ENCODE data around the gene PITX2.
A peak's percentile ranks its signal among the peaks of the same experiment; 100 is the strongest.

The PITX2 gene

GRCh38 chr4:110636171-110636679, 13.3 kb upstream of the PITX2 start:
- peak; percentile 59 for DNase-seq

- no peak for DNase-seq
These were observed 12.4 kb upstream of the PITX2 start for GRCh38 chr4:110635163-110635865.

DNA sequence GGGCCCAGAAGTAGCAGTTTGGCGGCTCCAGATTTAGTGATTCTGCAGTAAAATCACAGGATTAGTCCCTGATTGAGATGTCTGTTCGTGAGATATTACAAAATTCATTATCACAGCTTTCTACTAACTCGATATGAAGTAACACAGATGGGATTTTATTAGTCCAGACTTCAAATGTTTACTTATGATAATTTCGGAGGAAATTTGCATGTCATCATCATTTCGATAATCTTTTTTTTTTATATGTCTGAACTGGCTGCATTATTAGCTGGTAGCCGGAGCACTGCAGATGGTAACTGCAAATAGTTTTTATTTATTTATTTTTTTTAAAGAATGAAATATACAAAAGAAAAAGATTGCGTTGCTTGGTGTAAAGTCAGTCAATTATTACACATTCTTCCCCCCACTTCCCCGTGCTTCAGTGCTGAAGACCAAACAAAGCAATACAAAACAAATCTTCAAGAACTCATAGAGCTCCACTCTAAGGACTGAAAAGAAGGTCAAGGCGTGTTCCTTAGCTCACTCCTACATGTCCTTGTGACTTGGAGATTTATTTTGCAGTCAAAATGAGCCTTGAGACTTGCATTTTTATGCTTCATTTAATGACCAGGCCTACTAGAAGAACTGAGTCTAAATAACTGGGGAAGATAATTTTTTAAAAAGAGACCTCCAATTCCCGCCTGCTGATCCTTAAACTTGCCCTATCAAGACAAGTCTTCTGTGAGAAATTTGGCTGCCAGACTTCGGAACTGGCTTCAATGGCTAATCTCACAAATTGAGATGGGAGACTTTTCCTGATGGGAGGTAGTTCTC, 11.7 kb upstream of the PITX2 start:
- no peak for DNase-seq

DNA sequence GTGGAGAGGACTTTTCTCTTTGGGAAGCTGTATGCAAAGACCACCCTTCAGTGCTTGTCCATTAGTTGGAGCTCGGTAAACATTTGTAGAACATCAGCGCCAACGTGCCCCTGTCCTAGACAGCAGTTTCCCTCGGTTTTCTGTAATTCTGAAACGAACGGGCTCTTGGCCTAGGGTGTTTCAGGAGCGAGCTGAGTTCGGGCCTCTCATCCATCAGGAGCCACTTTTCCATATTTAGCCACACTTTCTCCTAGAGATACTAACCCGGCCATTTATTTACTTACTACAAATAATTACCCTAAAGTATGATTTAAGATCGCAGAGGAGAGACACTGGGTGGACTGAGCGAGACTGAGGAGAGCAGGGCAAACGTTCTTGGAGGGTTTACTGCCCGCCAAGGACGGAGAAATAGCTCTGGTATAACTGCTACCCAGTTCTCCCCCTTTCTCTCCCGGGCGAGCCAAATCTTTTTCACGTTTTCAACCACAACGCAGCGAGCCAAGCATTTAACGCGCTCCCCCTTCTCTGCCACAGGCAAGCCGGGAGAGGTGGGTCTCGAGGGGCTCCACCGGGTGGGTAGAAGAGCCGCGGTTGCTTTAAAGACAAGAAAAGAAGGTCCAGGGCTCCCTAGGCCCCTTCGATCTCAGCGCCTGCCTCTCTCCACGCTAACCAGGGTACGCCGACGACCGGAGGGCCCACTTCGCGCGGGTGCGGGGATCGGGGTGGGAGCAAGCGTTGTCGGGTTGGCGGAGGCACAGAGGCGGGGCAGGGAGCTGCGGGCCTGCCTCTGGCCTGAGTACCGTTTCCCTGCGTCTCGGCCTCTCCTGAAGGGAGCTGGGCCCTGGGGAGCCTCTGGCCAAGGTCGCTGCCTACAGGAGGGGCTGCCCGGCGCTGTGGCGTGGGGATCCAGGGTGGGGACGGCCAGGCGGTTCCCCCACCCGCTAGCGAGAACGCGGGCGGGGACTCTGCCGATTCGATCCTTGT, 10.8 kb upstream of the PITX2 start:
- DNase-seq, result no peak

- DNase-seq, result no peak
These were observed 9.9 kb upstream of the PITX2 start for GRCh38 chr4:110632506-110633357.

- peak; percentile 87 for DNase-seq
These were observed 9.0 kb upstream of the PITX2 start for GRCh38 chr4:110631584-110632505.

DNA sequence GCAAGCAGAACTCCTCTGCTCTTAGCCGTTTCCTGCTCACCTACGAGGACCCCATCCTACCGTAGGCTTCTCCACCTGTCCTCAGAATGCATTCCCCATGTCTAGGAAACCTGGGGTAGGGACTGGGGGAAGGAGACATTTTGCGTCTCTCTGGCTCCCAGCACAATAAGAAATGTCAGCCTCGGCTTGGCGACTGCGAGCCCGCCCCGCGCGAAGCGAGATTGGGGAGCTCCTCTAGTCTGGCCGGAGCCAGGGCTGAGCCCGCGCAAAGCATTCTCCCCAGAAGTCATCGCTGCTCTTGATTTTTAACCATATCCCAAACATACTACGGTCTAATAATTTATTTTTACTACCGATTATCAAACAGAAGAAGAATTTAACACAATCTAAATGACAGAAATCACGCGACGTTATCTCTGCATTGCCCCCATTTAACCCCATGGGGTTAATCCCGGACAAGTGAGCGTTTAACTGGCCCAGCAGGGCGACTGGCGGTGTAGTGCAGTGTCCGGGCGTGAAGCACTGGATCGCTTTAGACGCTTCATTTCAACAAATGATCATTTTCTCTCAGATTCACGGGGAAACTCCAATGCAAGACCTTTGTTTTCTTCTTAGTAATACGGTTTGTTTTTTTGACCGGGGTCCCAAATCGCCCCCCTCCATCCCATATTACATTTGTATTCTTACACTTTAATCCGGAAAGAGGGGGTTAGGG, 8.0 kb upstream of the PITX2 start:
- DNase-seq, result no peak

DNA sequence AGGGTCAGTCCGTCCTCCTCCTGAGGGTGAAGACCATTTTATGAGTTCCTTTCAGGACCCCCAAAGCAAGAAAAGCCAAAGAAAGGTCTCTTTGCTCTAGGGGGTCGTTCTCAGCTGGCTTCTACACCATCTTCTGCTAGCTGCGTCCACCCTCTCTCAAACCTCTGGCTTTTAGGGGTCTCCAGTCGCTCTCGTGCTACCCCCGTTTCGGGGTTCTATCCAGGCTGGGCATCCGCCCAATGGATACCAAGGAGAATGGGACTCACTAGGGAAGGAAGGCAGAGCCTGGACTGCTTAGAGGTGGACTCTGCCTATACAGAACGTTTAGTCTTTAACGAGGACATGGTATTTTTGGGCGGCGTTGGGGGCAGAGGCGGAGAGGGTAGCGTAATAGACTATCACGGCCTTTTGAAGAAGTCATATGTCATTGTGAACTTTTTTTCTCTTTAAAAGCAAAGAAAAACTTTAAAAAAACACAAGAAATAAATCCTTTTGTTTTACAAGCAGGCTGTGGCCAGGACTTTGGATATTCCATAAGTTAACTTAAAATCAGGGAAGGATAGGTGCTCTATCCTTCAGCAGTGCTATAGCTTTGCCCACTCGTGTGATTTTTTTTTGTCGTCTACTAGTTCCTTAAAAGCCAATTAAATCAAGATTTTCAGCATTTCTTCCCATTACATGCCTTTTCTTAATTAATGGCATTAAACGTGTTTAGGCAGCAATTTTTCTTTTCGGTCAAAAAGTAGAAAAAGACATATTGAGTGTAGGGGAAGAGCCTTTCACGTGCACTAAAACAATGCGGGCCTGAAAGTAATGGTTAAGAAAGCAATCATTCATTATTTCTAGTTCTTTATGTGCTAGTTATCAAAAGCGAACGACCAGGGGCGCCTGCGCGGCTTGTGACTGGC, 7.2 kb upstream of the PITX2 start:
- no peak for DNase-seq

- no peak for DNase-seq
These were observed 6.4 kb upstream of the PITX2 start for GRCh38 chr4:110629214-110629754.

DNA sequence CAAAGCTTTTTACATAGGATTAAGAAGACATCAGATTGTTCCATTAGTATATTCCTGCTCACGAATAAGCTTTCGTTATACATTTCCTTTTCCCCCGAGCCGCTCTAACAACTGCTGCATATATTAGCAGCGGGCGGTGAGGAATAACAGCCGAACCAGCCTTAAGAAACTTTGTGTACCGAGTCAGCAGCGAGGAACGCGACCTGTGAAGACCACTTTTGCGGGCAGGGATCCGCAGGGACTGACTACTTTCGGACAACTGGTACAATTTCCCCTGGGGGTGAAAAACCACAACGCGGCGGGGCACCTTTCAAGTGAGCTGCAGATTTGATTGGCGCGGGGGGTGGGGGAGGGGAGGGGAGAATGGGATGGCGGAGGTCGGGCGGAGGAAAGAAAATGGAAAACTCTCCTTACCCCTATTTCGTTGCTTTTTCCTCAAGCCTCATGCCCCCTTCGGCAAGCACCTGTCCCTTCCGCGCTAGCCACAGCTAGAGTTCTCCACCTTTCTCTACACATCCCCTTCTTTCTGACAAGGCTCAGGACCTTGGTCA, 5.9 kb upstream of the PITX2 start:
- DNase-seq, result no peak

DNA sequence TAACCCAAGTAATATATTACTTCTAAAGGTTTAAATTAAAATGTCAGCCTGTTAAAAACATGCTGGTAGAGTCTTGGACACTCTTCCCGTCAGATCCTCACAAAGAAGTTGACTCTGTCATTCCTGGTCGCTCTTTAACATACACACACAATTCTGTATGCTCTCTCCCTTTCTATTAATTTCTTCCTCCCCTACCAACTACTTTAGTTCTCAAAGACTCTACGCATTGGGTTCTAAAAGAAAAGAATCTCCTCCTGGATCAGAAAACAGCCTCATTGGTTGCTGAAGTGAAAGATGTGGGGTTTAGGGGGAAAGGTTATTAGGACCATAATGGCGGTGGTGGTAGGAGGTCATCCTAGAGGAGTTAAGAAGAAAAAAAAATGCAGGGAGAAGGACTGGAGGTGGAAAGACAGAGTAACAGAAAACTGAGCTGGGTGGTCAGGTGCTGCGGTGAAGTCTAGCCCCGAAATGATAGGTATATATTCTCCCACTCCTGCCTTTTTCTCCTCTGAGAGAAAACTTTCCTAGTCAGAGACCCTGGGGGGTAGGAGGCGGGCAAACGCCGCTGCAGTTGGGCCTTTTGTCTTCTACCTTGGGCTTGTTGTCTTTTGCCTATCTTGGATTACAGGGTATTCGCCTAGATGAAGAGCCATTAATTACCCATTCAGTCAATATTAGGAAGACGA, 5.2 kb upstream of the PITX2 start:
- DNase-seq, result no peak

DNA sequence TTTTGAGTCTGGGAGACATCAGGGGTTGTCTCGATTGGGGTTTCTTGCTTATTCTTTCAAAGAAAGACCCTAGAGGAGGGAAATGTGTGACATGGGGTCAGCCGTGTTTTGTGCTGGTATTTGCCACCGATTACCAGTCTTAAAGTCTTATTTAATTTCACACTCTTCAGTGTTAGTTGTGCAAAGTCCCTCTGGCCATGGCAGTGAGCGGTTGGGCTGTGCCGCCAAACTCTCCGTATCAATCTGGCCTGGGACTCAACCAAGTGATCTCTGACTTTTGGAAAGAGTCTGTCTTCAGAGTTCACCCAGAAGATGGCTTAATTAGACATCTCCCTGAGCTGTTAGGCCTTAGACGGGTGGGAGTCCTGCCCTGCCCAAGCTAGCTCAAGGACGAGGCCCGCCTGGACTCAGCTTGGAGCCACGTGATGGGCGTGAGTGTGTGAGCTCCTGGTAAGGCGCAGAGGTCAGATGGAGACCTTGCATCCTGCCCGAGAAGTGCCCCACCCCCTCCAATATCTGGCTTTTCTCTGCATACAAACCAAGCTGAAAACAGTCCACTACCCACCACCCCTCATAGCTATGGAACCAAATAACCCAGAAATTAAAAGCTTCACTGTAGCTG, 3.8 kb upstream of the PITX2 start:
- DNase-seq, result no peak

- no peak for DNase-seq
These were observed 2.8 kb upstream of the PITX2 start for GRCh38 chr4:110625576-110626257.

DNA sequence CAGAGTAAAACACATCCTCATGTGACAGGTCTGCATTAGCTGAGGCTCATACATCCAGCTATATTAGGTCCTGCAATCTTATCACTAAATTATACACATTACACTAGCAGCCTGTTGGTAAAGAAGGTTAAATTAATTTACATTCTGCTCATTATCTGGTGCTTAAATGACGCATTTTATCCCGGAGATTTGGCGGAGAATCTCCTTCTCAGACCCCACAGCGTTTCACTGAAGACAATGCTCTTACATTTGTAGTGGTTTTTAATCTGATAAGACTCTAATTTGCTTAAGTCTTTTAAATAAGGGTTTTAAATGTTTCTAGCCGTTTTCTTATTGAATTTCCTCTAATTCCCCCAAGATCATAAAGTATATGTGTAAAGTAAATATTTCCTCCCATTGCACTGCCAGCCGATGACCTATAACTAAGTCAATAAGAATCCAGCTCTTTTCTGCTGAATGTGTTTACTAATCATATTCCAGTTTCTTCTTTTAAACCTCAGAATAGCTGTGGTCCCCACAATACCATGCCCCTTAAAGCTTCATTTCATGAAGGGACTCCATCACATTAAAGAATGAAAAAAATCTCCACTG, 2.1 kb upstream of the PITX2 start:
- DNase-seq, result no peak

DNA sequence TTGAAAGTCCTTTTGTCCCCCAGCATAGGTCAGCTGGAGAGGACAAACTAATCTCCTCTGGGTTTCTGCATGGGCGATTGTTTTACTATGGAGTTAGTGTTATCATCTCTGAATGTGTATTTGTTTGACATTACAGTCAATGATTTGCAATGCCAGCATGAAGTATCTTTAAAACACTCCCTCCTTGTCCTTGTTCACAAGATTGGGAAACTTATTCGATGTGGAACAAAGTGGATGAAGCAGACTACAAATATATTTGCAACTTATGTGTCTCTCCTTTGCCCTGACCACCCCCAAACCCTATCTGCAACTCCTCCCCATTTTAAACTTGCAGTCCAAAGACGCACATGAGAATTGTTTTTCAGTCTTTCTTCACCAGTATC, 1.5 kb upstream of the PITX2 start:
- no peak for DNase-seq
